ENCODE measurements around the gene IFNA6.

IFNA6 gene

GRCh38 chr9:21316032-21316842 lies 34.5 kb downstream of the IFNA6 start:
- H3K4me3 ChIP-seq (ENCODE audit: low read depth, low read length): no peak overlapping the region
- no peak for TF ChIP-seq CTCF (IDR thresholded peaks at IDR 0.05; ENCODE audit: insufficient read depth, low read depth, low read length, missing control alignments)
- DNase-seq (ENCODE audit: low read depth): no peak

GRCh38 chr9:21314152-21314551 lies 36.5 kb downstream of the IFNA6 start:
- H3K4me3 ChIP-seq (ENCODE audit: low read depth, low read length): no peak overlapping the region
- no peak for DNase-seq (ENCODE audit: low read depth)
- no peak for TF ChIP-seq CTCF (IDR thresholded peaks at IDR 0.05; ENCODE audit: insufficient read depth, low read depth, low read length, missing control alignments)

- no peak for TF ChIP-seq CTCF (IDR thresholded peaks at IDR 0.05; ENCODE audit: insufficient read depth, low read depth, low read length, missing control alignments)
Observed at GRCh38 chr9:21311889-21312288, 38.8 kb downstream of the IFNA6 start.

GRCh38 chr9:21305213-21305612 lies 45.5 kb downstream of the IFNA6 start, which contains the start of gene IFNA5:
Gene IFNA5, minus strand, starts transcription at chr9:21305313. Its CDS starts 57 bp downstream, at chr9:21305256.
- no peak for DNase-seq (ENCODE audit: low read depth)
- TF ChIP-seq CTCF (IDR thresholded peaks at IDR 0.05; ENCODE audit: insufficient read depth, low read depth, low read length, missing control alignments): no peak

More at GRCh38 chr9:21311889-21312288, 38.8 kb downstream of the IFNA6 start:
- H3K4me3 ChIP-seq (ENCODE audit: low read depth, low read length): no peak overlapping the region
- peak; percentile 26 for DNase-seq (ENCODE audit: low read depth)

More at GRCh38 chr9:21305213-21305612, 45.5 kb downstream of the IFNA6 start, which contains the start of gene IFNA5:
- H3K4me3 ChIP-seq (ENCODE audit: low read depth, low read length): no peak within 1 kb of the TSS

Measured in GM12865 (cell line).